Coronary artery (tissue), 2 donors: ENCODE data around the gene ZNF761.
"Not testable (repeated sequence)": the region's sequence is repeated elsewhere in the genome, so short reads cannot be mapped to it uniquely, and the experiment has no call there.

ENCODE experiments used
- DNase-seq: peaks from one replicate; pipeline ENCODE4 v3.0.0-alpha.2; 2017; ENCODE audit warnings: low spot score
- H3K27ac ChIP-seq, 2 donors: fragments of 200-600 bp; sonication (generic); one replicate each; pipeline ENCODE4 v1.5.1; 2016 to 2019
- H3K4me3 ChIP-seq: fragments of 200-600 bp; sonication (generic); 2 replicates; pipeline ENCODE4 v1.5.1; 2016; ENCODE audit warnings: mild to moderate bottlenecking, moderate library complexity
- TF ChIP-seq, protein P1 (sequence below): fragments of 200-600 bp; sonication (generic); IDR thresholded peaks from one replicate; pipeline ENCODE4 v1.5.1; 2019; ENCODE audit warnings: antibody characterized with exemption

The ZNF761 gene

DNA sequence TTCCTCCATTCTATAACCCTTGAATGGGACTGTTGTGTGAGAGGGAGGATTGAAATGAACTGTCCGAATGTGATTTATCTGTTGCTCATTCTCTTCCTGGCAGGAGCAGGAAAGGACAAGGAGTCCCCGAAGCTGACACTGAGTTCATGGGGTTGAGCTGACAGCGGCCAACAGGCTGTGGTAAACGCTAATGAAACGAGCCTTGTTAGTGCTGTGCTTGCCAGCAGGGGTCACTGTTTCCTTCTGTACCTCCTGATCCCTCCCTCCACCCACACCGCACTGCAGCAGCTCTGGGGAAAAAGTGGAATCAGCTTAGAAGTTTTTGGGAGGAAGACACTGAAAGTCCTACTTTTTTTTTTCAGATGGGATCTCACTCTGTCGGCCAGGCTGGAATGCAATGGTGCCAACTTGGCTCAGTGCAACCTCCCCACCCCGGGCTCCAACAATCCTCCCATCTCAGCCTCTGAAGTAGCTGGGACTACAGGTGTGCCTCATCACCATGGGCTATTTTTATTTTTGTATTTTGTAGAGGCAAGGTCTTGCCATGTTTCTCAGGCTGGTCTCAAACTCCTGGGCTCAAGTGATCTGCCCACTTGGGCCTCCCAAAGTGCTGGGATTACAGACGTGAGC is 6.7 kb upstream of the ZNF761 start:
- H3K4me3 ChIP-seq: no peak overlapping the region
- H3K27ac ChIP-seq: no peak overlapping the region
- TF ChIP-seq, protein P1, sequence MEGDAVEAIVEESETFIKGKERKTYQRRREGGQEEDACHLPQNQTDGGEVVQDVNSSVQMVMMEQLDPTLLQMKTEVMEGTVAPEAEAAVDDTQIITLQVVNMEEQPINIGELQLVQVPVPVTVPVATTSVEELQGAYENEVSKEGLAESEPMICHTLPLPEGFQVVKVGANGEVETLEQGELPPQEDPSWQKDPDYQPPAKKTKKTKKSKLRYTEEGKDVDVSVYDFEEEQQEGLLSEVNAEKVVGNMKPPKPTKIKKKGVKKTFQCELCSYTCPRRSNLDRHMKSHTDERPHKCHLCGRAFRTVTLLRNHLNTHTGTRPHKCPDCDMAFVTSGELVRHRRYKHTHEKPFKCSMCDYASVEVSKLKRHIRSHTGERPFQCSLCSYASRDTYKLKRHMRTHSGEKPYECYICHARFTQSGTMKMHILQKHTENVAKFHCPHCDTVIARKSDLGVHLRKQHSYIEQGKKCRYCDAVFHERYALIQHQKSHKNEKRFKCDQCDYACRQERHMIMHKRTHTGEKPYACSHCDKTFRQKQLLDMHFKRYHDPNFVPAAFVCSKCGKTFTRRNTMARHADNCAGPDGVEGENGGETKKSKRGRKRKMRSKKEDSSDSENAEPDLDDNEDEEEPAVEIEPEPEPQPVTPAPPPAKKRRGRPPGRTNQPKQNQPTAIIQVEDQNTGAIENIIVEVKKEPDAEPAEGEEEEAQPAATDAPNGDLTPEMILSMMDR: peak; percentile 59
- DNase-seq: peak; percentile 76

DNA sequence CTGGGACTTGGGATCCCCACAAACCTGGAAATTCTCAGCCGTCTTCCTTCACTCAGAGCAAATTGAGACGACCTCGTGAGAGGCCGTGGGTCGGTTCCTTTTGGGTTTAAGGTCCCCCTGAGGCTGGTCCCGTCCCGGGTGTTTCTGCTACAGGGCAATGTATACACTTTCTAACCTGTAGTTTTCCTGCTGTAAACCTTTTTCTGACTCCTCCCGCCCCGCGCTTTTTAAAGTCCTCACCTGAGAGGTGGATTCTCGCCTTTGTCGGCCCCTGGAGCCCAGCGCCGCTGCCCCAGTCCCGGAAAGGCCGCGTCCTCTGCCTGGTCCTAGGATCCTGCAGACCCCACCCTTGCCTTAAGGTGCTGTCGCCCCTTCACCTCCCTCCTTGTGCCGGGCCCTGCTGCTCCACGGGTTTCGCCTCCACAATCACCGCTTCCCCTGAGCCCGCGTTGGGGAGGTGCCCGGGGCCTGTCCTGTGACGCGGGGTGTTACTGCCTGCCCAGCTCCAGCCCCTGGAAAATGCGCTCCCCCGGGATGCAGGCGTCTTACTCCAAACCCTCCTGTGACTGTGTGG is 391 bp downstream of the ZNF761 start:
- TF ChIP-seq, protein P1: no peak
- DNase-seq: peak; percentile 76
- Histone ChIP-seq H3K4me3 (peak overlapping the region; percentile 89), H3K27ac (peak overlapping the region; percentile 19 to 80)

DNA sequence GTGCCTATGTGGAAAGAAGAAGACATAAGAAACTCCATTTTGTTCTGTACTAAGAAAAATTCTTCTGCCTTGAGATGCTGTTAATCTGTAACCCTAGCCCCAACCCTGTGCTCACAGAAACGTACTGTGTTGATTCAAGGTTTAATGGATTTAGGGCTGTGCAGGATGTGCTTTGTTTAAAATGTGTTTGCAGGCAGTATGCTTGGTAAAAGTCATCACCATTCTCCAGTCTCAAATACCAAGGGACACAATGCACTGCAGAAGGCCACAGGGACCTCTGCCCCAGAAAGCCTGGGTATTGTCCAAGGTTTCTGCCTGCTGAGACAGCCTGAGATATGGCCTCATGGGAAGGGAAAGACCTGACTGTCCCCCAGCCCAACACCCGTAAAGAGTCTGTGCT is 12.0 kb downstream of the ZNF761 start:
- not testable (repeated sequence) for DNase-seq, H3K4me3 ChIP-seq, H3K27ac ChIP-seq

DNA sequence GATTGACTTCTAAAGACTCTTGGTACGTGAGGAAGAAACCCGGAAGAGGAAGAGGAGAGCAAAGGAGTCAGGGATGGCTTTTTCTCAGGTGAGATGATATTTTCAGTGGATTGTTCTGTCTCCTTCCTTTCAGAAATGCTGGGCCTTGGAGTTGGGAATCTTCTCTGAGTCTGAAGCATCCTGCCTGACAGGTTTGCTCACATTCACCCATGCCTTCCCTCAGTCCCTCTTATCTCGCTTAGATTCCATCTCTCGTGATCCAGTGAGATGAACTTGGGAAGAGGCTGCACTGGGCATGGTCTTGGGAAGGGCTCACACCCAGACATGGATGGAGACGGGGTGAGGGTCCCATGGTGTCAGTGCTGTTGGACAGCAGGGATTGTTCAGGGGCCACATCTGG is 15.4 kb downstream of the ZNF761 start:
- not testable (repeated sequence) for H3K27ac ChIP-seq, DNase-seq

DNA sequence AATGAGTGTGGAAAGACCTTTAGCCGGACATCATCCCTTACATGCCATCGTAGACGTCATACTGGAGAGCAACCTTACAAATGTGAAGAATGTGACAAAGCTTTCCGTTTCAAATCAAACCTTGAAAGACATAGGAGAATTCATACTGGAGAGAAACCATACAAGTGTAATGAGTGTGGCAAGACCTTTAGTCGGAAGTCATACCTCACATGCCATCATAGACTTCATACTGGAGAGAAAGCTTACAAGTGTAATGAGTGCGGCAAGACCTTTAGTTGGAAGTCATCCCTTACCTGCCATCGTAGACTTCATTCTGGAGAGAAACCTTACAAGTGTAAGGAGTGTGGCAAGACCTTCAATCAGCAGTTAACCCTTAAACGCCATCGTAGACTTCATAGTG is 24.0 kb downstream of the ZNF761 start:
- no peak overlapping the region for H3K4me3 ChIP-seq
- no peak for DNase-seq
- TF ChIP-seq, protein P1: no peak
- H3K27ac ChIP-seq: no peak overlapping the region

More for the DNA sequence above, 15.4 kb downstream of the ZNF761 start:
- not testable (repeated sequence) for H3K4me3 ChIP-seq

DNA sequence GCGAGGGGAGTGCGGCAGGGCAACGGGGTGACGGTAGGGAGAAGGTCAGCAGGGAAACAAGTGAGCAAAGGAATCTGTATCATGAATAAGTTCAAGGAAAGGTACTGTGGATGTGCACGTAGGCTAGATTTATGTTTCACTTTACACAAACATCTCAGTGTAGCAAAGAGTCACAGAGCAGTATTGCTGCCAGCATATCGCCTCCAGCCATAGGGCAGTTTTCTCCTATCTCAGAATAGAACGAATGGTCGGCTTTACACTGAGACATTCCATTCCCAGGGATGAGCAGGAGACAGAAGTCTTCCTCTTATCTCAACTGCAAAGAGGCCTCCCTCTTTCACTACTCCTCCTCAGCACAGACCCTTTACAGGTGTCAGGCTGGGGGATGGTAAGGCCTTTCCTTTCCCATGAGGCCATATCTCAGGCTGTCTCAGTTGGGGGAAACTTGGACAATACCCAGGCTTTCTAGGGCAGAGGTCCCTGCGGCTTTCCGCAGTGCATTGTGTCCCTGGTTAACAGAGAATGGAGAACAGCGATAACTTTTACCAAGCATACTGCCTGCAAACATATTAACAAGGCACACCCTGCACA is 28.4 kb downstream of the ZNF761 start:
- not testable (repeated sequence) for H3K4me3 ChIP-seq, H3K27ac ChIP-seq, DNase-seq

DNA sequence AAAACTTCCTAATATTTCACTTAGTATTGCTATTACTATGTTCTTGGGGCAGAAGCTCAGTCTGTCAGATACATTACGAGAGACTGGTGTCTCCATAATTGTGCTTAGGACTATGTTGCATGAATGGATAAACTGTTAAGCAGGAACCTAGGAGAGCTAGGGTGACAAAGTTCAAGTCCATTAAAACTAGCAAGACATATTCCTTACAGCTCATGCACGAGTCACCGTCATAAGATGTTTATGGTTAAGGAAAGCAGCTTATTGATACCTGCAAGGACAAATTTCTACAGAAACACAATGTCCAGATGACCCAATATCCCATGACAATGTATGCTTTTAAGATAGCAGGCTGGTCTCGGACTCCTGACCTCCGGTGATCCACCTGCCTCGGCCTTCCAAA is 30.1 kb downstream of the ZNF761 start:
- H3K27ac ChIP-seq: no peak overlapping the region
- H3K4me3 ChIP-seq: no peak overlapping the region
- TF ChIP-seq, protein P1: no peak
- no peak for DNase-seq

DNA sequence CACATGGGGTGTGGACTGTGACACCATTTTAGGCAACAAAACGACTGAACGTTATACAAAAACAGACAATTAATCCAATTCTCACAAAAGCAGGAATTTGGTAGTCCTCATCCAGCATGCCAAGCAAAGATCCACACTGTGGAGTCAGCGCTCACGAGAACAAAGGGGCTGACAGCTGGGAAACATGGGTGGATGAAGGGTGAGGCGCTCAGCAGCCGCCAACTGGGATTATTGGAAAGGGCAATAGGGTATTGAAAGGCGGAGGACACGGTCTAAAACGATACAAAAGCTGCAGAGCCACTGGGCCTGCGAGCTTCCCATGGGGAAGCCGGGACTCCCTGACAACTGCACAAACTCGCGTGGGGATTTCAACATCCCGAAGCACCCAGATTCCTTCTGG is 31.1 kb downstream of the ZNF761 start:
- no peak overlapping the region for H3K27ac ChIP-seq
- H3K4me3 ChIP-seq: no peak overlapping the region
- TF ChIP-seq, protein P1: no peak
- no peak for DNase-seq
